Gastroesophageal sphincter (tissue), 3 donors: ENCODE measurements around the gene LCE1F.

Source experiments
- EP300 ChIP-seq: sonication (generic); formaldehyde crosslinking; IDR thresholded peaks from one replicate; pipeline ENCODE4 v1.6.1; 2017; ENCODE audit warnings: antibody characterized with exemption, mild to moderate bottlenecking
- POLR2AphosphoS5 ChIP-seq: sonication (generic); formaldehyde crosslinking; IDR thresholded peaks from one replicate; pipeline ENCODE4 v1.6.1; 2017; ENCODE audit warnings: antibody characterized with exemption
- TF ChIP-seq, protein P1 (sequence below), 4 experiments: fragments of 200-600 bp in 2 of 4; fragments of 450-650 bp in 2 of 4; sonication (generic) in 1 of 4; IDR thresholded peaks; one replicate each; pipeline ENCODE4 v1.5.1; 2017 to 2019; ENCODE audit warnings: antibody characterized with exemption in 4 of 4, mild to moderate bottlenecking in 2 of 4, moderate library complexity in 2 of 4

DNA sequence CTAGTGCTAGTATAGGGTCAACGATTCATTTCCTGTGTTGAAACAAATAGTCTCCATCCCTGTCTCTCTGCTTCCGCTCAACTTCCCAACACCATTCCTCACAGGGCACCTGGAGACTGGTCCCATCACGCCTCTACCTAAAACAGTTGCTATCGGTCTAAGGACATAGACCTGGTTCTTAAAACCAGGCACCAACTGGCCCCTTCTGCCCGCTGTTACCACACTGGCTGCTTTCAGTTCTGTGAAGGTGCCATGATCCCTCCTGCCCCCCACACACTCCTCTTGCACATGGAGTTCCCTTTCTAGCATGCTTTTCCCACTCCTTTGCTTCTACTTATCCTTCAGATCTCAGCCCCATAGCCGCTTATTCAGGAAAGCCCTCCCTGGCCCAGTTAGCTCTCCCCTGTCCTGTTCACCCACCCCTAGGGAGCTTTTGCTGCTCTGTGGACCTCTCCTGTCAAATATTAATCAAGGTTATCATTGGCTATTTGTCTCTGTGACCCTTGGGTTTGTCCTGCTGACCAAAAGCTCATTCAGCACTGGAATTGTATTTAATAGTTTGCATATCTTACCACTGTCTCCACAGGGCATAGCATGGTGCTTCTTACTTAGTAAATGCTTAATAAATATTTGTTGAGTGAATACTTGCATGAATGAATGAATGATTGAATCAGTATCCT is 29.0 kb upstream of the LCE1F start:
- TF ChIP-seq, protein P1, sequence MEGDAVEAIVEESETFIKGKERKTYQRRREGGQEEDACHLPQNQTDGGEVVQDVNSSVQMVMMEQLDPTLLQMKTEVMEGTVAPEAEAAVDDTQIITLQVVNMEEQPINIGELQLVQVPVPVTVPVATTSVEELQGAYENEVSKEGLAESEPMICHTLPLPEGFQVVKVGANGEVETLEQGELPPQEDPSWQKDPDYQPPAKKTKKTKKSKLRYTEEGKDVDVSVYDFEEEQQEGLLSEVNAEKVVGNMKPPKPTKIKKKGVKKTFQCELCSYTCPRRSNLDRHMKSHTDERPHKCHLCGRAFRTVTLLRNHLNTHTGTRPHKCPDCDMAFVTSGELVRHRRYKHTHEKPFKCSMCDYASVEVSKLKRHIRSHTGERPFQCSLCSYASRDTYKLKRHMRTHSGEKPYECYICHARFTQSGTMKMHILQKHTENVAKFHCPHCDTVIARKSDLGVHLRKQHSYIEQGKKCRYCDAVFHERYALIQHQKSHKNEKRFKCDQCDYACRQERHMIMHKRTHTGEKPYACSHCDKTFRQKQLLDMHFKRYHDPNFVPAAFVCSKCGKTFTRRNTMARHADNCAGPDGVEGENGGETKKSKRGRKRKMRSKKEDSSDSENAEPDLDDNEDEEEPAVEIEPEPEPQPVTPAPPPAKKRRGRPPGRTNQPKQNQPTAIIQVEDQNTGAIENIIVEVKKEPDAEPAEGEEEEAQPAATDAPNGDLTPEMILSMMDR (IDR thresholded peaks at IDR 0.05): no peak
- TF ChIP-seq EP300 (no peak), POLR2AphosphoS5 (no peak)
